ENCODE measurements around the gene SELPLG.

Gene SELPLG

GRCh38 chr12:108616359-108616758 lies 17.3 kb downstream of the SELPLG start:
- Histone ChIP-seq H3K36me3 (ENCODE audit: control insufficient read depth in 1 of 2, insufficient read depth in 2 of 2, low read depth in 1 of 2, low read length in 2 of 2) (no peaks in the 10 kb centered on the region), H2AK5ac (ENCODE audit: low read length, severe bottlenecking) (peak overlapping the region; percentile 99), H2BK120ac (ENCODE audit: low read depth, low read length) (no peak overlapping the region), H3K4me2 (ENCODE audit: low read length, poor library complexity, severe bottlenecking) (no peak overlapping the region), H2BK12ac (ENCODE audit: low read length in 2 of 2) (peak overlapping the region; percentile 70 to 96), H2AFZ (ENCODE audit: low read depth, low read length) (no peak overlapping the region), H4K91ac (ENCODE audit: low read length) (peak overlapping the region; percentile 49), H2BK15ac (ENCODE audit: low read depth, poor library complexity, severe bottlenecking) (no peak overlapping the region), H3K4me3 (ENCODE audit: insufficient read depth in 1 of 2, low read depth in 1 of 2, low read length in 2 of 2) (no peak overlapping the region), H3K27me3 (ENCODE audit: control insufficient read depth in 1 of 2, insufficient read depth in 1 of 2, low read length in 2 of 2) (no peaks in the 10 kb centered on the region), H3K4ac (ENCODE audit: low read depth in 1 of 2, low read length in 2 of 2) (peak overlapping the region in 1 of 2 experiments; percentile 54), H3K9me3 (ENCODE audit: control insufficient read depth, low read length) (peaks cover 6% of the 10 kb centered on the region), H3K4me1 (ENCODE audit: control insufficient read depth, insufficient read depth, low read depth, low read length) (peaks cover 32% of the 10 kb centered on the region), H3K14ac (ENCODE audit: low read length in 2 of 2) (peak overlapping the region in 1 of 2 experiments; percentile 20), H2BK5ac (ENCODE audit: low read depth, low read length, poor library complexity, severe bottlenecking) (no peak overlapping the region), H3K18ac (ENCODE audit: low read depth in 1 of 2, low read length in 2 of 2) (peak overlapping the region in 1 of 2 experiments; percentile 80), H3K27ac (ENCODE audit: low read length, poor library complexity, severe bottlenecking) (no peak overlapping the region), H4K8ac (ENCODE audit: low read length) (no peak overlapping the region), H3K9ac (ENCODE audit: low read length) (peak overlapping the region; percentile 24), H3K79me1 (replicated peaks; ENCODE audit: low read length, poor library complexity, severe bottlenecking) (no peaks in the 10 kb centered on the region), H3K23ac (ENCODE audit: low read length in 2 of 2) (no peak overlapping the region)
- 94% methylated on average over 2 of the region's 2 CpGs for WGBS
- DNase-seq = no peak

- Histone ChIP-seq H2BK12ac (ENCODE audit: low read length in 2 of 2) (peak overlapping the region in 1 of 2 experiments; percentile 70), H2BK15ac (ENCODE audit: low read depth, poor library complexity, severe bottlenecking) (no peak overlapping the region), H3K4me2 (ENCODE audit: low read length, poor library complexity, severe bottlenecking) (no peak overlapping the region), H3K27me3 (ENCODE audit: control insufficient read depth in 1 of 2, insufficient read depth in 1 of 2, low read length in 2 of 2) (no peaks in the 10 kb centered on the region), H3K14ac (ENCODE audit: low read length in 2 of 2) (no peak overlapping the region), H3K27ac (ENCODE audit: low read length, poor library complexity, severe bottlenecking) (no peak overlapping the region), H3K4ac (ENCODE audit: low read depth in 1 of 2, low read length in 2 of 2) (no peak overlapping the region), H3K4me1 (ENCODE audit: control insufficient read depth, insufficient read depth, low read depth, low read length) (peaks cover 34% of the 10 kb centered on the region), H3K4me3 (ENCODE audit: insufficient read depth in 1 of 2, low read depth in 1 of 2, low read length in 2 of 2) (no peak overlapping the region), H3K18ac (ENCODE audit: low read depth in 1 of 2, low read length in 2 of 2) (no peak overlapping the region), H2BK120ac (ENCODE audit: low read depth, low read length) (no peak overlapping the region), H2AK5ac (ENCODE audit: low read length, severe bottlenecking) (peak overlapping the region; percentile 99), H3K9ac (ENCODE audit: low read length) (no peak overlapping the region), H3K23ac (ENCODE audit: low read length in 2 of 2) (no peak overlapping the region), H4K8ac (ENCODE audit: low read length) (no peak overlapping the region), H3K9me3 (ENCODE audit: control insufficient read depth, low read length) (peaks cover 6% of the 10 kb centered on the region), H3K79me1 (replicated peaks; ENCODE audit: low read length, poor library complexity, severe bottlenecking) (no peaks in the 10 kb centered on the region), H2AFZ (ENCODE audit: low read depth, low read length) (no peak overlapping the region), H2BK5ac (ENCODE audit: low read depth, low read length, poor library complexity, severe bottlenecking) (no peak overlapping the region), H3K36me3 (ENCODE audit: control insufficient read depth in 1 of 2, insufficient read depth in 2 of 2, low read depth in 1 of 2, low read length in 2 of 2) (no peaks in the 10 kb centered on the region), H4K91ac (ENCODE audit: low read length) (no peak overlapping the region)
- WGBS = 100% methylated on average over 1 of the region's 1 CpG
- DNase-seq = no peak
Measured at GRCh38 chr12:108615918-108616317, 17.8 kb downstream of the SELPLG start.

GRCh38 chr12:108614639-108615038 lies 19.1 kb downstream of the SELPLG start:
- Histone ChIP-seq H3K4me1 (ENCODE audit: control insufficient read depth, insufficient read depth, low read depth, low read length) (peaks cover 37% of the 10 kb centered on the region), H3K4me2 (ENCODE audit: low read length, poor library complexity, severe bottlenecking) (no peak overlapping the region), H2BK120ac (ENCODE audit: low read depth, low read length) (no peak overlapping the region), H2BK12ac (ENCODE audit: low read length in 2 of 2) (peak overlapping the region in 1 of 2 experiments; percentile 83), H3K27ac (ENCODE audit: low read length, poor library complexity, severe bottlenecking) (no peak overlapping the region), H3K36me3 (ENCODE audit: control insufficient read depth in 1 of 2, insufficient read depth in 2 of 2, low read depth in 1 of 2, low read length in 2 of 2) (no peaks in the 10 kb centered on the region), H3K9me3 (ENCODE audit: control insufficient read depth, low read length) (peaks cover 6% of the 10 kb centered on the region), H3K79me1 (replicated peaks; ENCODE audit: low read length, poor library complexity, severe bottlenecking) (no peaks in the 10 kb centered on the region), H3K9ac (ENCODE audit: low read length) (no peak overlapping the region), H2BK15ac (ENCODE audit: low read depth, poor library complexity, severe bottlenecking) (peak overlapping the region; percentile 15), H3K14ac (ENCODE audit: low read length in 2 of 2) (peak overlapping the region in 1 of 2 experiments; percentile 27), H2BK5ac (ENCODE audit: low read depth, low read length, poor library complexity, severe bottlenecking) (no peak overlapping the region), H2AFZ (ENCODE audit: low read depth, low read length) (no peak overlapping the region), H3K27me3 (ENCODE audit: control insufficient read depth in 1 of 2, insufficient read depth in 1 of 2, low read length in 2 of 2) (no peaks in the 10 kb centered on the region), H3K4ac (ENCODE audit: low read depth in 1 of 2, low read length in 2 of 2) (peak overlapping the region in 1 of 2 experiments; percentile 52), H3K23ac (ENCODE audit: low read length in 2 of 2) (no peak overlapping the region), H4K8ac (ENCODE audit: low read length) (no peak overlapping the region), H2AK5ac (ENCODE audit: low read length, severe bottlenecking) (peak overlapping the region; percentile 90), H3K18ac (ENCODE audit: low read depth in 1 of 2, low read length in 2 of 2) (peak overlapping the region in 1 of 2 experiments; percentile 60), H3K4me3 (ENCODE audit: insufficient read depth in 1 of 2, low read depth in 1 of 2, low read length in 2 of 2) (no peak overlapping the region), H4K91ac (ENCODE audit: low read length) (no peak overlapping the region)
- 96% methylated on average over 6 of the region's 6 CpGs for WGBS
- no peak for DNase-seq

GRCh38 chr12:108614041-108614440 lies 19.7 kb downstream of the SELPLG start:
- Histone ChIP-seq H3K4me1 (ENCODE audit: control insufficient read depth, insufficient read depth, low read depth, low read length) (peaks cover 41% of the 10 kb centered on the region), H2AK5ac (ENCODE audit: low read length, severe bottlenecking) (peak overlapping the region; percentile 90), H4K91ac (ENCODE audit: low read length) (peak overlapping the region; percentile 23), H2BK15ac (ENCODE audit: low read depth, poor library complexity, severe bottlenecking) (peak overlapping the region; percentile 74), H4K8ac (ENCODE audit: low read length) (no peak overlapping the region), H2AFZ (ENCODE audit: low read depth, low read length) (no peak overlapping the region), H2BK120ac (ENCODE audit: low read depth, low read length) (no peak overlapping the region), H3K9ac (ENCODE audit: low read length) (peak overlapping the region; percentile 11), H3K18ac (ENCODE audit: low read depth in 1 of 2, low read length in 2 of 2) (peak overlapping the region in 1 of 2 experiments; percentile 84), H3K4me2 (ENCODE audit: low read length, poor library complexity, severe bottlenecking) (no peak overlapping the region), H3K36me3 (ENCODE audit: control insufficient read depth in 1 of 2, insufficient read depth in 2 of 2, low read depth in 1 of 2, low read length in 2 of 2) (no peaks in the 10 kb centered on the region), H3K27me3 (ENCODE audit: control insufficient read depth in 1 of 2, insufficient read depth in 1 of 2, low read length in 2 of 2) (no peaks in the 10 kb centered on the region), H3K4ac (ENCODE audit: low read depth in 1 of 2, low read length in 2 of 2) (peak overlapping the region; percentile 57 to 78), H2BK12ac (ENCODE audit: low read length in 2 of 2) (peak overlapping the region; percentile 11 to 83), H3K23ac (ENCODE audit: low read length in 2 of 2) (no peak overlapping the region), H3K4me3 (ENCODE audit: insufficient read depth in 1 of 2, low read depth in 1 of 2, low read length in 2 of 2) (no peak overlapping the region), H3K79me1 (replicated peaks; ENCODE audit: low read length, poor library complexity, severe bottlenecking) (no peaks in the 10 kb centered on the region), H3K9me3 (ENCODE audit: control insufficient read depth, low read length) (peaks cover 6% of the 10 kb centered on the region), H3K14ac (ENCODE audit: low read length in 2 of 2) (no peak overlapping the region), H2BK5ac (ENCODE audit: low read depth, low read length, poor library complexity, severe bottlenecking) (peak overlapping the region; percentile 20), H3K27ac (ENCODE audit: low read length, poor library complexity, severe bottlenecking) (no peak overlapping the region)
- 86% methylated on average over 4 of the region's 4 CpGs for WGBS
- DNase-seq = no peak
